PC-9 (cell line): ENCODE measurements around the gene EPC2.

Experiments
- EZH2 ChIP-seq: fragments of 200-600 bp; sonication (generic); IDR thresholded peaks from 2 replicates; pipeline ENCODE4 v1.8.0; 2017; ENCODE audit warnings: antibody characterized with exemption, low read depth
- TF ChIP-seq, protein P1 (sequence below): fragments of 200-600 bp; sonication (generic); conservative IDR thresholded peaks from 2 replicates; pipeline ENCODE4 v1.6.1; 2017; ENCODE audit warnings: mixed run types, antibody characterized with exemption, mild to moderate bottlenecking, moderate library complexity

- TF ChIP-seq, protein P1, sequence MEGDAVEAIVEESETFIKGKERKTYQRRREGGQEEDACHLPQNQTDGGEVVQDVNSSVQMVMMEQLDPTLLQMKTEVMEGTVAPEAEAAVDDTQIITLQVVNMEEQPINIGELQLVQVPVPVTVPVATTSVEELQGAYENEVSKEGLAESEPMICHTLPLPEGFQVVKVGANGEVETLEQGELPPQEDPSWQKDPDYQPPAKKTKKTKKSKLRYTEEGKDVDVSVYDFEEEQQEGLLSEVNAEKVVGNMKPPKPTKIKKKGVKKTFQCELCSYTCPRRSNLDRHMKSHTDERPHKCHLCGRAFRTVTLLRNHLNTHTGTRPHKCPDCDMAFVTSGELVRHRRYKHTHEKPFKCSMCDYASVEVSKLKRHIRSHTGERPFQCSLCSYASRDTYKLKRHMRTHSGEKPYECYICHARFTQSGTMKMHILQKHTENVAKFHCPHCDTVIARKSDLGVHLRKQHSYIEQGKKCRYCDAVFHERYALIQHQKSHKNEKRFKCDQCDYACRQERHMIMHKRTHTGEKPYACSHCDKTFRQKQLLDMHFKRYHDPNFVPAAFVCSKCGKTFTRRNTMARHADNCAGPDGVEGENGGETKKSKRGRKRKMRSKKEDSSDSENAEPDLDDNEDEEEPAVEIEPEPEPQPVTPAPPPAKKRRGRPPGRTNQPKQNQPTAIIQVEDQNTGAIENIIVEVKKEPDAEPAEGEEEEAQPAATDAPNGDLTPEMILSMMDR: no peak
- TF ChIP-seq EZH2: no peak
These were observed 144.5 kb downstream of the EPC2 start for GRCh38 chr2:148789059-148789458.
